Loucy (cell line): Measurements from ENCODE around the gene FREM3.

Experiments used
- CTCF ChIP-seq: fragments of 200-600 bp; sonication (generic); conservative IDR thresholded peaks from 2 replicates; pipeline ENCODE4 v1.5.1; 2014; ENCODE audit warnings: mild to moderate bottlenecking, antibody characterized with exemption, low read length
- EZH2phosphoT487 ChIP-seq: fragments of 200-600 bp; IDR thresholded peaks from 2 replicates; pipeline ENCODE4 v1.6.1; 2018; ENCODE audit warnings: antibody characterized with exemption, mild to moderate bottlenecking, moderate library complexity, borderline replicate concordance

DNA sequence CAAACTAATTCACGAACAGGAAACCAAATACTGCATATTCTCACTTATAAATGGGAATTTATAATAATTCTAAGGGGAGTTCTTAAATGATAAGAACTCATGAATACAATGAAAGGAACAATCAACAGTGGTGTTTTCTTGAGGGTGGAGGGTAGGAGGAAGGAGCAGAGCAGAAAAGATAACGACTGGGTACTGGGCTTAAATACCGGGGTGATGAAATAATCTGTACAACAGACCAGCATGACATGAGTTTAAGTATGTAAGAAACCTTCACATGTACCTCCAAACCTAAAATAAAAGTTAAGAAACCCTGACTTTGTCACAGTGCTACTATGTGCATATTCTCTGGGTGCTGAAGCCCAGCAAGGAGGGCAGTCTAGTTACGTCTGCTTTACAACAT lies 6.6 kb downstream of the FREM3 start:
- TF ChIP-seq CTCF (no peak), EZH2phosphoT487 (no peak)
